Panc1 (cell line): ENCODE results near the gene PRUNE2. TPM values are rescaled to one million over a fixed set of nuclear protein-coding genes. Genes with fewer than 3 reads are reported as not detected.

Experiments used
- ATAC-seq: fragments of 200-7000 bp; cut with Tn5 transposase; 2 replicates; pipeline ENCODE4 v1.9.1; 2020; ENCODE audit warnings: mild to moderate bottlenecking, moderate library complexity
- BruUV-seq: library from RNA; stranded (reverse); fragments of 400-500 nt; replicated peaks from 2 replicates; lab custom pipeline; 2021; lab: Mats Ljungman, UMichigan
- CTCF ChIA-PET: fragments of 300-600 bp; sonication (Branson Sonifier 250); formaldehyde crosslinking; loops from one replicate; lab custom pipeline; 2022; ENCODE audit warnings: antibody characterized with exemption; lab: Charles Lee
- POLR2A ChIA-PET: fragments of 300-600 bp; sonication (Branson Sonifier 250); formaldehyde crosslinking; loops from one replicate; lab custom pipeline; 2022; ENCODE audit warnings: antibody characterized with exemption; lab: Charles Lee
- DNase-seq: peaks from one replicate; pipeline ENCODE4 v3.0.0-alpha.2; 2010; ENCODE audit warnings: low read depth, low spot score
- H3K27ac ChIP-seq: 2 replicates; pipeline ENCODE4 v1.5.1; 2011; ENCODE audit warnings: mild to moderate bottlenecking, low read length, inconsistent platforms
- H3K27me3 ChIP-seq: fragments of 200-500 bp; sonication (Bioruptor generic); 2 replicates; pipeline ENCODE4 v1.6.0; 2014; ENCODE audit warnings: low read length, inconsistent platforms; ENCODE audit not compliant: control insufficient read depth, insufficient read depth
- H3K36me3 ChIP-seq: fragments of 200-500 bp; sonication (Bioruptor generic); 2 replicates; pipeline ENCODE4 v1.5.1; 2014; ENCODE audit warnings: inconsistent platforms, mild to moderate bottlenecking, low read length, moderate library complexity; ENCODE audit not compliant: control insufficient read depth, insufficient read depth
- H3K4me1 ChIP-seq: 2 replicates; pipeline ENCODE4 v1.5.1; 2011; ENCODE audit warnings: inconsistent platforms, mild to moderate bottlenecking, low read length, moderate library complexity; ENCODE audit not compliant: control insufficient read depth, insufficient read depth
- H3K4me3 ChIP-seq, 2 experiments: 2 replicates each; pipeline ENCODE4 v1.5.1; 2011 to 2012; ENCODE audit warnings: low read depth in 2 of 2, low read length in 2 of 2, mild to moderate bottlenecking in 2 of 2, inconsistent platforms in 1 of 2, moderate library complexity in 1 of 2
- H3K9me3 ChIP-seq: fragments of 200-500 bp; sonication (Bioruptor generic); 2 replicates; pipeline ENCODE4 v1.5.1; 2014; ENCODE audit warnings: low read depth, mild to moderate bottlenecking, inconsistent platforms, low read length, moderate library complexity; ENCODE audit not compliant: control insufficient read depth, insufficient read depth
- POLR2AphosphoS5 ChIP-seq: IDR thresholded peaks from 2 replicates; pipeline ENCODE4 v1.6.1; 2012; ENCODE audit warnings: mild to moderate bottlenecking, low read depth, low read length, moderate library complexity
- SIN3A ChIP-seq: IDR thresholded peaks from 2 replicates; pipeline ENCODE4 v1.6.1; 2012; ENCODE audit warnings: low read depth, mild to moderate bottlenecking, low read length, moderate library complexity, borderline replicate concordance; ENCODE audit not compliant: insufficient read depth
- TCF7L2 ChIP-seq: IDR thresholded peaks from 2 replicates; pipeline ENCODE4 v1.6.1; 2011; ENCODE audit warnings: mild to moderate bottlenecking, low read depth, low read length, inconsistent platforms
- in situ Hi-C: cut with HindIII; loops from 2 replicates; pipeline ENCODE4 v1.10.0; 2016; ENCODE audit warnings: low sequenced_read_pairs, low pct_unique_long_range_greater_than_20kb
- intact Hi-C: fragments of 100-400 bp; cut with micrococcal nuclease; formaldehyde crosslinking; loops from one replicate; pipeline ENCODE4 v1.10.0; 2022; ENCODE audit not compliant: unreplicated experiment
- total RNA-seq: library from RNA; stranded (reverse); gene quantifications from one replicate; pipeline ENCODE4 v1.2.1, GENCODE V29; 2021; ENCODE audit not compliant: unreplicated experiment
- TF ChIP-seq, protein P1 (sequence below), 2 experiments: IDR thresholded peaks; 2 replicates each; pipeline ENCODE4 v1.6.1; 2011 to 2012; ENCODE audit warnings: low read depth in 2 of 2, control low read depth in 1 of 2, low read length in 1 of 2, mild to moderate bottlenecking in 1 of 2, moderate library complexity in 1 of 2; ENCODE audit not compliant: insufficient read depth in 1 of 2
- TF ChIP-seq, protein P2 (sequence below): fragments of 450-650 bp; IDR thresholded peaks from 2 replicates; pipeline ENCODE4 v1.5.1; 2017; ENCODE audit warnings: mild to moderate bottlenecking

The PRUNE2 gene
- total RNA-seq, 1 experiment from 2014 or later: 0.18 TPM

GRCh38 chr9:76619197-76619596 lies 286.7 kb downstream of the PRUNE2 start:
- BruUV-seq: no TSS peak
- Histone ChIP-seq H3K36me3 (no peaks in the 10 kb centered on the region), H3K27ac (no peak overlapping the region), H3K4me3 (no peak overlapping the region), H3K9me3 (no peaks in the 10 kb centered on the region), H3K4me1 (no peaks in the 10 kb centered on the region), H3K27me3 (no peaks in the 10 kb centered on the region)
- TF ChIP-seq, protein P1, sequence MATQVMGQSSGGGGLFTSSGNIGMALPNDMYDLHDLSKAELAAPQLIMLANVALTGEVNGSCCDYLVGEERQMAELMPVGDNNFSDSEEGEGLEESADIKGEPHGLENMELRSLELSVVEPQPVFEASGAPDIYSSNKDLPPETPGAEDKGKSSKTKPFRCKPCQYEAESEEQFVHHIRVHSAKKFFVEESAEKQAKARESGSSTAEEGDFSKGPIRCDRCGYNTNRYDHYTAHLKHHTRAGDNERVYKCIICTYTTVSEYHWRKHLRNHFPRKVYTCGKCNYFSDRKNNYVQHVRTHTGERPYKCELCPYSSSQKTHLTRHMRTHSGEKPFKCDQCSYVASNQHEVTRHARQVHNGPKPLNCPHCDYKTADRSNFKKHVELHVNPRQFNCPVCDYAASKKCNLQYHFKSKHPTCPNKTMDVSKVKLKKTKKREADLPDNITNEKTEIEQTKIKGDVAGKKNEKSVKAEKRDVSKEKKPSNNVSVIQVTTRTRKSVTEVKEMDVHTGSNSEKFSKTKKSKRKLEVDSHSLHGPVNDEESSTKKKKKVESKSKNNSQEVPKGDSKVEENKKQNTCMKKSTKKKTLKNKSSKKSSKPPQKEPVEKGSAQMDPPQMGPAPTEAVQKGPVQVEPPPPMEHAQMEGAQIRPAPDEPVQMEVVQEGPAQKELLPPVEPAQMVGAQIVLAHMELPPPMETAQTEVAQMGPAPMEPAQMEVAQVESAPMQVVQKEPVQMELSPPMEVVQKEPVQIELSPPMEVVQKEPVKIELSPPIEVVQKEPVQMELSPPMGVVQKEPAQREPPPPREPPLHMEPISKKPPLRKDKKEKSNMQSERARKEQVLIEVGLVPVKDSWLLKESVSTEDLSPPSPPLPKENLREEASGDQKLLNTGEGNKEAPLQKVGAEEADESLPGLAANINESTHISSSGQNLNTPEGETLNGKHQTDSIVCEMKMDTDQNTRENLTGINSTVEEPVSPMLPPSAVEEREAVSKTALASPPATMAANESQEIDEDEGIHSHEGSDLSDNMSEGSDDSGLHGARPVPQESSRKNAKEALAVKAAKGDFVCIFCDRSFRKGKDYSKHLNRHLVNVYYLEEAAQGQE (IDR thresholded peaks at IDR 0.05; ENCODE audit: insufficient read depth in 1 of 2, low read depth in 2 of 2, low read length in 1 of 2): no peak
- no peak for TF ChIP-seq TCF7L2
- TF ChIP-seq, protein P2, sequence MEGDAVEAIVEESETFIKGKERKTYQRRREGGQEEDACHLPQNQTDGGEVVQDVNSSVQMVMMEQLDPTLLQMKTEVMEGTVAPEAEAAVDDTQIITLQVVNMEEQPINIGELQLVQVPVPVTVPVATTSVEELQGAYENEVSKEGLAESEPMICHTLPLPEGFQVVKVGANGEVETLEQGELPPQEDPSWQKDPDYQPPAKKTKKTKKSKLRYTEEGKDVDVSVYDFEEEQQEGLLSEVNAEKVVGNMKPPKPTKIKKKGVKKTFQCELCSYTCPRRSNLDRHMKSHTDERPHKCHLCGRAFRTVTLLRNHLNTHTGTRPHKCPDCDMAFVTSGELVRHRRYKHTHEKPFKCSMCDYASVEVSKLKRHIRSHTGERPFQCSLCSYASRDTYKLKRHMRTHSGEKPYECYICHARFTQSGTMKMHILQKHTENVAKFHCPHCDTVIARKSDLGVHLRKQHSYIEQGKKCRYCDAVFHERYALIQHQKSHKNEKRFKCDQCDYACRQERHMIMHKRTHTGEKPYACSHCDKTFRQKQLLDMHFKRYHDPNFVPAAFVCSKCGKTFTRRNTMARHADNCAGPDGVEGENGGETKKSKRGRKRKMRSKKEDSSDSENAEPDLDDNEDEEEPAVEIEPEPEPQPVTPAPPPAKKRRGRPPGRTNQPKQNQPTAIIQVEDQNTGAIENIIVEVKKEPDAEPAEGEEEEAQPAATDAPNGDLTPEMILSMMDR: no peak
- TF ChIP-seq POLR2AphosphoS5: no peak
- TF ChIP-seq SIN3A: no peak
- ATAC-seq (no peak), DNase-seq (no peak)
- ChIA-PET POLR2A (no interaction called here), CTCF (no interaction called here)
- intact Hi-C loops (no loop called here), in situ Hi-C loops (no loop called here)

GRCh38 chr9:76618762-76619161 lies 287.2 kb downstream of the PRUNE2 start:
- in situ Hi-C loops: no loop called here
- Histone ChIP-seq H3K4me3 (no peak overlapping the region), H3K36me3 (no peaks in the 10 kb centered on the region), H3K27ac (no peak overlapping the region), H3K4me1 (no peaks in the 10 kb centered on the region), H3K27me3 (no peaks in the 10 kb centered on the region), H3K9me3 (no peaks in the 10 kb centered on the region)
- ATAC-seq: no peak
- ChIA-PET CTCF (no interaction called here), POLR2A (no interaction called here)
- TF ChIP-seq, protein P2: no peak
- TF ChIP-seq, protein P1 (IDR thresholded peaks at IDR 0.05; ENCODE audit: insufficient read depth in 1 of 2, low read depth in 2 of 2, low read length in 1 of 2): no peak
- TF ChIP-seq SIN3A (no peak), TCF7L2 (no peak), POLR2AphosphoS5 (no peak)
- no peak for DNase-seq
- intact Hi-C loops: no loop called here
- no TSS peak for BruUV-seq
